ENCODE data around the gene SCFD2. TPM values are rescaled to one million over a fixed set of nuclear protein-coding genes. Genes with fewer than 3 reads are reported as not detected.

SCFD2 gene
- polyA plus RNA-seq, 4 donors, result 13.3 to 14.3 (median 13.4) TPM

- DNase-seq (ENCODE audit: low read depth in 4 of 4, low spot score in 3 of 4), result no peak
Measured at GRCh38 chr4:52968691-52969090, 397.2 kb downstream of the SCFD2 start.

- no peak for DNase-seq (ENCODE audit: low read depth in 4 of 4, low spot score in 3 of 4)
Measured at GRCh38 chr4:52968241-52968640, 397.6 kb downstream of the SCFD2 start.

- DNase-seq (ENCODE audit: low read depth in 4 of 4, low spot score in 3 of 4), result no peak
Measured at GRCh38 chr4:52966781-52967180, 399.1 kb downstream of the SCFD2 start.

DNA sequence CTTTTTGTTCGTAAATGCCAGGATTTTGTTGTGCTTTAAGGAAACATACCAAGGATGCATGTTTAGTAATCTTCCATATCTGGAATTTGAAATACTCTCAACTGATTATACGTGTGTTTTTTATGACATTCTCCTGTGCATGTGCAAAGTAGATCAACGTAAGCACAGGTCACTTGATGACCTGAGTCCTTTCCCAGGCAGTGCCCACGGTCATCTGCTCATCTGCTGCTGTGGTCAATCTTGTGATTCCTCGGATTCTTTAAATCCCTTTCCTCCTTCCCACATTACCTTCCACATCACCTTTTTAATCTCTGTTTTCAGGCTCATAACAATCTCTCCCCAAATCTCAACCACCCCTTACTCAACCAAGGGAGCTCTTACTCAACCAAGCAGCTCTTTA, 399.7 kb downstream of the SCFD2 start:
- no peak for DNase-seq (ENCODE audit: low read depth in 4 of 4, low spot score in 3 of 4)

DNA sequence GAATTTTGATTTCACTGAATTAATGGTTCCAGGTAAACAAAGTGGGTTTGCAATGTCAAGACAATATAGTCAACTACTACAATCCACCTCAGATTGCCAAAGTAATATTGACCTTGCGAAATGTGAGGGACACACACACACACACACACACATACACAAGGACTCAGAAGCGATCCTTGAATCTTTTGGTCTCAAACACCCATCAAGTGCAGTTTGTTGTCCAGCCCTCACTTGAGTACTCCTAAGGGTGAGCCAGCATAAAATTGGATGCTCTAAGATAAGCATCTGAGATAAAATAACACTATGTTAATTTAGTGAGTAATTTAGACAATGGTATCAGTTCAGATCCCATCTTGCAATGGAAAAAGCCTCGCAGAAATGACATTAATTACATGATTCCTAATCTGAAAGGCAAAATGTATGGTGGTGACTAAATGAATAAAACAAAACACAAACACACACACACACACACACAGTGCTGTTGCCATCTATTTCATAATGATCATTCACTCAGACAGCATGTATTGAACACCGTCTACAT, 401.2 kb downstream of the SCFD2 start:
- DNase-seq (ENCODE audit: low read depth in 4 of 4, low spot score in 3 of 4), result no peak

GRCh38 chr4:52964011-52964410, 401.9 kb downstream of the SCFD2 start:
- DNase-seq (ENCODE audit: low read depth in 4 of 4, low spot score in 3 of 4), result no peak

GRCh38 chr4:52962721-52963120, 403.1 kb downstream of the SCFD2 start:
- DNase-seq (ENCODE audit: low read depth in 4 of 4, low spot score in 3 of 4), result no peak

GRCh38 chr4:52961666-52962412, 404.0 kb downstream of the SCFD2 start:
- DNase-seq (ENCODE audit: low read depth in 4 of 4, low spot score in 3 of 4), result no peak

DNA sequence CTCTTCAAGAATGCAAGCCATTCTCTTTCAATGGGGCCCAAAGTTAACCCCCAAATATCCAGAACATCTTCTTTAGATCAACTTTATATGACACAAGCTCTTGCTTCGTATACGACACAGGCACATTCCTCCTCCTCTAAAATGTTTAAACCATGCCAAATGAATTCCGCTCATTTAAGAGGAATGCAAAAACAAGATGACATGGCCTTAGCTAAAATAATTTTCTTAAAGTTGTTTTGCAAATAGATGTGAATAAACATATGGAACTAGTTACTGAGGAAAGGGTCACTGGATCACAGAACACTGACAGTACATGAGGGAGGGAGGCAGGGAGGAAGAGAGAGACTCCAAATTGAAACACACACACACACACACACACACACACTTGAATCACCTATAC, 406.3 kb downstream of the SCFD2 start:
- DNase-seq (ENCODE audit: low read depth in 4 of 4, low spot score in 3 of 4), result no peak

DNA sequence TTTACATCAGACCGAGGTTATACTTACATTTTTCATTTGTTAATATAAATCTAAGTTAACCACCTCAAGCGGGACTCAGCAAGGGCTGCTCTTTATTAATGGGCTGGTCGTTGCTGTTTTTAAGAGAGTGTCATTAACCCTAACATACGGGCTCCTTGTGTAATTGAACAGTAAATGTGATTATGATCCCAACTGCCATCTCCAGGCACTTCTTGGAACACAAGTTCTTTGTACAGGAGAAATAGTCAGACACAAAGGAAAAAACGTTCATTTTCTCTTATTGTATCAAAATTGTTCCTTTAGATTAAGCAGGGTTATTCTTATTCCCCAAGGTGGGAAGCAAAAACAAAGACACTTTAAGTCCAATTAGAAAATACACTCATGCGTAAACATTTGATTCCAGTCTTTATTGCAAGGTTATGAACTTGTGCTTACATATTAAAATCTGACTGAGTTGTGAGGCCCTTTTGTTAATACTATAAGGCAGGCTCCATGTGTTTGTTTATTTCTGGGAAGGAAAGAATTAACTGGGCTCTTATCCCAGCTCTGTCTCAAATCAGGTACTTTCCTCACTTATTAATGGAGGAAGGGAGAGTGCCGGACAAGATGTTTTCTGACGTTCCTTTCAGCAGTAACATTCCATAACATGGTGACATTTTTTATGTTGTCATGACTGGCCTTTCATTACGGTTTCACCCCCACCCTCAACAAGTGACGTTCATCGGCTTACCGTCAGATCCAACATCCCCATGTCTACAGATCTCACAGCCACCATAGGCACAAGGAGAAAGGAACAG, 407.8 kb downstream of the SCFD2 start:
- no peak for DNase-seq (ENCODE audit: low read depth in 4 of 4, low spot score in 3 of 4)

DNA sequence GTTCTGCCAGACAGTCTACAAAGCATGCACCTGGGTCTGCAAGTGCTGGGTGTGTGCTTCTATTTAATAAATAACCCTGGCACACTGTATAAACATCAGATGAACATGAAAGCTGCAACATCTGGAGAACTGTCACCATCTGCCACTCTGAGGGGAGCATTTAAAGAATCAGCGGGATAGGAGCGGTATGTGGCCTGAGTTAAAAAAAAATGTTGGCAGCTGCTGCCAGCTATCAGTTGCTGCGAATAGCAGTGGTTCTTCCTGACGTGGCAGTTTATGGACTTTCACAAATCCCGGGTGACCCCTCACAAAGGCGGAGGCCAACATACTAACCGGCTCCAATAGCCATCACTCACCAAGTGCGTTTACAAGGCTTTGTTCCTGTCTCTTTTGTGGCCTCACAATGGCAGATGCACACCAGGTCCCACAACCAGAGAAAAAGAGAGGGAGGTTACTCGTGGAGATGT, 408.6 kb downstream of the SCFD2 start:
- no peak for DNase-seq (ENCODE audit: low read depth in 4 of 4, low spot score in 3 of 4)

DNA sequence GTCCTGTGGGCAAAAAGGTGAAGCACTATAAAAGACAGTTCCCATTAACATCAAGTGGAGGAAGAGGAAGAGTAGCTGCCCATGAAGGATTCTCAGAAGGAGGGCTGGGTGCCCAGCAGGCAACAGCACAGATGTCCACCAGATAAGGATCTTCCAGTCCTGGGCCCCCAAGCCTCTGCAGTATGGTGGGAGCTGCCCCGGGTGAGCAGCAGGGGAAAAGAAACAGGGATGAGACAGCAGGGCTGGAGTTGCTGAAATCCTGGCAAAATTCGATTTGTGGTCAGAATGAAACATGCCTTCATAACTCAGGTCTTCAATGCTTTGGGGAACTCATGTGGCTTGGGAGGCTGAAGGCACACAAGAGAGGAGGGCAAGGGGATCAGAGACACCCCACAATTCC, 409.2 kb downstream of the SCFD2 start:
- no peak for DNase-seq (ENCODE audit: low read depth in 4 of 4, low spot score in 3 of 4)

DNA sequence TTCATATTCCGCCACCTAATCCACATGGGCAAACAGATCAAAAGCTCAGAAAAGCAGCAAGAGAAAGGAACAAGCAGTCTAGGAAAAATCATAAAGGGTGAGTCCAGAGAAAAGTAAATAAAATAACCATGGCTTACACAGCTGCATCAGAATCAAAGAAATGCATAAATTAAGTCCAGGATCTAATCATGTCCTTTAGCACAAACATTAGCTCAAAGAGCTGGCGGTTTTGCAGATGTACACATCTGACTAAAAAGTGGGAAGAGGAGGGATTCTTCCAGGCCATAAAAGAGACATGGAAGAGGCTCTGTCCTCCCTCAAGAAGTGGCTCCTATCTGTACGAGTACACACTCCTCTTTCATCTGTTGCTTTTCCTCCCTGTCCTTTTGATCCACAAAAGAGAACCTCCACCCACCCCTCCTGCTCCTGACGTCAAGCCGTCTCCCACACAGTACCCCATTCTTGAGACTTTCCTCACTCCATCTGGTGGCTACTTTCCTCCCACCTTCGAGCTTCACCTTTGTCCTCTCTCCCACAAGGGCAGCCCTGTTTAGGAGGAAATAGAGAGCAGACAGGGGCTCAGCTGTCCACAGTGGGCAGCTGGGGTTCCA, 411.2 kb downstream of the SCFD2 start:
- DNase-seq (ENCODE audit: low read depth in 4 of 4, low spot score in 3 of 4), result no peak

- no peak for DNase-seq (ENCODE audit: low read depth in 4 of 4, low spot score in 3 of 4)
Measured at GRCh38 chr4:52952540-52952939, 413.3 kb downstream of the SCFD2 start.

DNA sequence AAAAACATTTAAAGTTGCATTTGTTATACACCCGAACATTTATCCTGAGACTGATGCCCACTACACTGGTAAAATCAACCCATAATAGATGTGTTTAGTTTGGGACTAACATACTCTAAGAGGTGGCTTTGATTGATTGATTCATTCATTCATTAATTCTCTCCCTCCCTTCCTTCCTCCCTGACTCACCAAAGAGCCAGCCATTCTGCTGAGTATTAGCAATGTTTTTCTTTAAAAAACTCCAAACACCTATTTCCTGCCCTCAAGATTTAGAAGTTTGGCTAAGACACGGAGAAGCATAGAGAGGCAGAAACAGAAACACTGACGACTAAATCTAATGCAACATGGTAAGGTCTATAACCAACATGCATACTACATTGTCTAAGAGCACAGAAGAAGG, 414.8 kb downstream of the SCFD2 start:
- DNase-seq (ENCODE audit: low read depth in 4 of 4, low spot score in 3 of 4), result no peak

GRCh38 chr4:52950226-52950625, 415.6 kb downstream of the SCFD2 start:
- DNase-seq (ENCODE audit: low read depth in 4 of 4, low spot score in 3 of 4), result no peak

GRCh38 chr4:52949336-52949735, 416.5 kb downstream of the SCFD2 start:
- no peak for DNase-seq (ENCODE audit: low read depth in 4 of 4, low spot score in 3 of 4)

GRCh38 chr4:52948057-52948423, 417.8 kb downstream of the SCFD2 start:
- no peak for DNase-seq (ENCODE audit: low read depth in 4 of 4, low spot score in 3 of 4)

- no peak for DNase-seq (ENCODE audit: low read depth in 4 of 4, low spot score in 3 of 4)
Measured at GRCh38 chr4:52947401-52948056, 418.3 kb downstream of the SCFD2 start.

DNA sequence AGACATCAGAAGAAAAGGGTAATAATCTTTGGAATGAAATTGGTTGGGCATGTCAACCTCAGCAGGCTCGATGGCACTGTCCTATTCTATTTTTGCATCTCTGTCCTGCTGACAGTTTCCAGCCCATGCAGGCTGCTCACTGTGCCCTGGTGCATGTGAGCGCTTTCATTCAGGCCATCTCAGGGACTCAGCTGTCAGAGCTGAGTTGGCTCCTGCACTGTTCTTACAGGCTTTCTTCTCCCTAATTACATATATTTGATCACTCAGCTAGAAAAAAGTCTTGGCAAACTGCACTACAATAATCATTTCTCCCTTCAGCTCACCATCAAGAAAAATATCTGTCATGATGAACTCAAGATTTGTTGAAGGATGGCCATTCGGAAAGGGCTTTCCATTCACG, 419.0 kb downstream of the SCFD2 start:
- no peak for DNase-seq (ENCODE audit: low read depth in 4 of 4, low spot score in 3 of 4)

DNA sequence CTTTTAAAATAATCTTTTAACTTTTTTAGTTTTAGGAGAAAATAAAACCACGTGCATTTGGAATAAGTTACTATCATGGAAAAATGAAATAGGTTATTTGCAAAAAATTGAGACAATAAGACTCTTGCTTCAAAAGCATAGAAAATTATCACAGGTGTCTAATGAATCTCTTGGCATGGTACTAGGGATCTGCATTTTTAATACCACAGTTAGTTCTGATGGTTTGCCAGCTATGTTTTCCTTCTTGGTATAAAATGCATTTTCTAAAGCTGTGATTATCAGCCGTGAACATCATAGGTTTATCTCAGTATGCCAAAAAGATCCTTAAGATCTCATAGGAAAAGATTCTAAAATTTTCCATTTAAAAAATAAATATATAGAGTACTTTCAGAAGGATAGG, 419.9 kb downstream of the SCFD2 start:
- DNase-seq (ENCODE audit: low read depth in 4 of 4, low spot score in 3 of 4), result no peak

Measured in right renal pelvis (tissue), 4 donors.